ENCODE data around the gene VPS36.

- TF ChIP-seq, protein P1, sequence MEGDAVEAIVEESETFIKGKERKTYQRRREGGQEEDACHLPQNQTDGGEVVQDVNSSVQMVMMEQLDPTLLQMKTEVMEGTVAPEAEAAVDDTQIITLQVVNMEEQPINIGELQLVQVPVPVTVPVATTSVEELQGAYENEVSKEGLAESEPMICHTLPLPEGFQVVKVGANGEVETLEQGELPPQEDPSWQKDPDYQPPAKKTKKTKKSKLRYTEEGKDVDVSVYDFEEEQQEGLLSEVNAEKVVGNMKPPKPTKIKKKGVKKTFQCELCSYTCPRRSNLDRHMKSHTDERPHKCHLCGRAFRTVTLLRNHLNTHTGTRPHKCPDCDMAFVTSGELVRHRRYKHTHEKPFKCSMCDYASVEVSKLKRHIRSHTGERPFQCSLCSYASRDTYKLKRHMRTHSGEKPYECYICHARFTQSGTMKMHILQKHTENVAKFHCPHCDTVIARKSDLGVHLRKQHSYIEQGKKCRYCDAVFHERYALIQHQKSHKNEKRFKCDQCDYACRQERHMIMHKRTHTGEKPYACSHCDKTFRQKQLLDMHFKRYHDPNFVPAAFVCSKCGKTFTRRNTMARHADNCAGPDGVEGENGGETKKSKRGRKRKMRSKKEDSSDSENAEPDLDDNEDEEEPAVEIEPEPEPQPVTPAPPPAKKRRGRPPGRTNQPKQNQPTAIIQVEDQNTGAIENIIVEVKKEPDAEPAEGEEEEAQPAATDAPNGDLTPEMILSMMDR (IDR thresholded peaks at IDR 0.05 in 2 of 3, conservative IDR thresholded peaks at IDR 0.05 in 1 of 3; ENCODE audit: borderline replicate concordance in 1 of 3, insufficient read depth in 1 of 3, low read depth in 2 of 3, low read length in 2 of 3): no peak
- no peak for TF ChIP-seq POLR2A (IDR thresholded peaks at IDR 0.05; ENCODE audit: borderline replicate concordance, extremely low read depth, insufficient read depth, insufficient read length)
- no peak for TF ChIP-seq TCF7L2 (IDR thresholded peaks at IDR 0.05; ENCODE audit: borderline replicate concordance, extremely low read depth, insufficient read depth, insufficient read length)
- no peak for TF ChIP-seq RAD21 (IDR thresholded peaks at IDR 0.05; ENCODE audit: low read depth)
- TF ChIP-seq, protein P2, sequence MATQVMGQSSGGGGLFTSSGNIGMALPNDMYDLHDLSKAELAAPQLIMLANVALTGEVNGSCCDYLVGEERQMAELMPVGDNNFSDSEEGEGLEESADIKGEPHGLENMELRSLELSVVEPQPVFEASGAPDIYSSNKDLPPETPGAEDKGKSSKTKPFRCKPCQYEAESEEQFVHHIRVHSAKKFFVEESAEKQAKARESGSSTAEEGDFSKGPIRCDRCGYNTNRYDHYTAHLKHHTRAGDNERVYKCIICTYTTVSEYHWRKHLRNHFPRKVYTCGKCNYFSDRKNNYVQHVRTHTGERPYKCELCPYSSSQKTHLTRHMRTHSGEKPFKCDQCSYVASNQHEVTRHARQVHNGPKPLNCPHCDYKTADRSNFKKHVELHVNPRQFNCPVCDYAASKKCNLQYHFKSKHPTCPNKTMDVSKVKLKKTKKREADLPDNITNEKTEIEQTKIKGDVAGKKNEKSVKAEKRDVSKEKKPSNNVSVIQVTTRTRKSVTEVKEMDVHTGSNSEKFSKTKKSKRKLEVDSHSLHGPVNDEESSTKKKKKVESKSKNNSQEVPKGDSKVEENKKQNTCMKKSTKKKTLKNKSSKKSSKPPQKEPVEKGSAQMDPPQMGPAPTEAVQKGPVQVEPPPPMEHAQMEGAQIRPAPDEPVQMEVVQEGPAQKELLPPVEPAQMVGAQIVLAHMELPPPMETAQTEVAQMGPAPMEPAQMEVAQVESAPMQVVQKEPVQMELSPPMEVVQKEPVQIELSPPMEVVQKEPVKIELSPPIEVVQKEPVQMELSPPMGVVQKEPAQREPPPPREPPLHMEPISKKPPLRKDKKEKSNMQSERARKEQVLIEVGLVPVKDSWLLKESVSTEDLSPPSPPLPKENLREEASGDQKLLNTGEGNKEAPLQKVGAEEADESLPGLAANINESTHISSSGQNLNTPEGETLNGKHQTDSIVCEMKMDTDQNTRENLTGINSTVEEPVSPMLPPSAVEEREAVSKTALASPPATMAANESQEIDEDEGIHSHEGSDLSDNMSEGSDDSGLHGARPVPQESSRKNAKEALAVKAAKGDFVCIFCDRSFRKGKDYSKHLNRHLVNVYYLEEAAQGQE (IDR thresholded peaks at IDR 0.05; ENCODE audit: low read depth): no peak
These were observed 55.8 kb downstream of the VPS36 start for GRCh38 chr13:52394586-52394985.

All from HCT116 (cell line).